Raji (cell line): Measurements from ENCODE around the gene CRHR1.

Source experiments
- POLR2A ChIP-seq: IDR thresholded peaks from 2 replicates; pipeline ENCODE4 v1.6.1; 2011; ENCODE audit warnings: low read depth, low read length, control low read depth; ENCODE audit not compliant: insufficient read depth

The CRHR1 gene

DNA sequence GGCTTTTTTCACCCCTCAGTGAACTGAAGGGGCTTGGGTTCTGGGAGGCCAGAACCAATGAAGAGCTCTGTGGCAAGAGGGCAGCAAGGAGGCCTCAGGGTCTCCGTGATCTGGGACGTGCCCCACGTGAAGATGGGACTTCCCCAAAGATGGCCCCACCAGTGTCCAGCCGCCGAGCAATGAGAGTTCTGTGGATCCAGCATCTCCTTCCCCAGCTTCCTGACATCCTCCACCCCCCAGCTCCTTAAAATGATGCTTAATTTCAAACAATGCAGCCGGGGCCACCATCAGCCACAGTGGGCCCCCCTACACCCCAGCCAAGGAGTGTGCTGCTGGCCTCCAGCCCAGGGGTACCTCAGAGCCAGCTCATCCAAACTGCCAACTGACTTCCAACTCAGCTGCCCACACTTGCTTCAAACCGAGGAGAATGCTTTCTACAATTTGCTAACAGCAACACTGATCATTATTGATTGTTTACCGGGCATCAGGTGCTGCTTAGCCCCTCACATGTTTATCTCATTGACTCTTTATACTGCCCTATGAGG is 54.7 kb downstream of the CRHR1 start:
- no peak for TF ChIP-seq POLR2A

DNA sequence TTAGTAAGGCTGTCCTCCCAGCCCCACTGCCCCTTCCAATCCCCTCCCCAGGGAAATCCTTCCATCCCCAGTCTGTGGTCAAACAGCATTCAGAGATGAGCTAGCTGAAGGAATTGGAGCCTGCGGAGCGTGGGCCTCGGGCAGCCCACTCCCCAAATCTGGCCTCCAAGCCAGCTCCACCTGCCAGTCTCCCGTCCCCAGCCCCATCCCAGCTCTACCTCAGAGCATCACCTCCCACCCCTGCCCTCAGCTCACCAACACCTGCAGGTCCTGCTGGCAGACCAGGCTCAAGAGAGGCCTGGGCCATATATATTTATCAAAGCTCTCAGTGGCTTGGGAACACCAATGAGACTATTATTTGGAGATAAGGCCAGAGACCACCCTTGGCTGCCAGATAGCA is 55.3 kb downstream of the CRHR1 start:
- TF ChIP-seq POLR2A, result no peak

DNA sequence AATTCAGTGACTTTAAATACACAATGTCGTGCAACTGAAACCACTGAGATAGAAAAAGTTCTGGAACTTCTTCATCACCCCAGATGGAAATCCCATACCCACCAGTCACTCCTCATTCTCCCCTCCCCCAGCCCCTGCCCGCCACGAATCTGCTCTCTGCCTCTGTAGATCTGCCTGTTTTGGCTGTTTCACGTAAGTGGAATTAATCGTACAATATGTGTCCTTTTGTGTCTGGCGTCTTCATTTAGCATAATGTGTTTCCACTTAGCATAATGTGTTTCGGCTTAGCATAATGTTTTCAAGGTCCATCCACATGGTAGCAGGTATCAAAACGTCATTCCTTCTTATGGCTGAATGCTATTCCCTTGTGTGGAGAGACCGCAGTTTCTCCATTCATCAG is 57.1 kb downstream of the CRHR1 start:
- no peak for TF ChIP-seq POLR2A

DNA sequence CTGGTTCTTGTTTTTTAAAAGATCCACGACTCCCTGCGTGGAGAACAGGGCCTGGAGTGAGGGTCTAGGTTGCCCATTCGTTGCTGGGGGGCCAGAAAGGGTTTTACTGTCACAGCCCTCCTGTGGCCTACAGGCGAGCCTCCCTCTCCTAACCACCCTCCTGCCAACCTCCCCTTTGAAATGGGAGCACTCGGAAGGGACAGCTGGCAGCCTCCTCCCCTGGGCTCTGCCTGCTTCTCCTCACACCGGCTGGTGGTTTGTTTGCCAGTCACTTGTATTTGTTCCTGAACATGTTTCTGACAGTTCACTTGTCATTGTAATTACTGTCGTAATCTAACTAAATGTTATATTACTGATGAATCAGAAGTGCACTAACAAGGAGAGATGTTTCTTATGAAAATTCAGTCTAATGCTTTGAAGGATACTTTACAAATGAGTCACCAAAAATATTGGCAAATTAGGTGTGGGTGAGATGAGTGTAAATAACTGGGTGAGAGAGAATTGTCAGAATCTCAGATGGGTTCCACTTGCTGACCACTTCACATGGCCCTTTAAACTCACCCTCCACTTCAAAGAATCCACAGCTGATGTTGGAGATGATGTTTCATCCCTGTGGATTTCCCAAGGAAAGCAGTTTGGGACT is 57.9 kb downstream of the CRHR1 start:
- TF ChIP-seq POLR2A, result no peak

DNA sequence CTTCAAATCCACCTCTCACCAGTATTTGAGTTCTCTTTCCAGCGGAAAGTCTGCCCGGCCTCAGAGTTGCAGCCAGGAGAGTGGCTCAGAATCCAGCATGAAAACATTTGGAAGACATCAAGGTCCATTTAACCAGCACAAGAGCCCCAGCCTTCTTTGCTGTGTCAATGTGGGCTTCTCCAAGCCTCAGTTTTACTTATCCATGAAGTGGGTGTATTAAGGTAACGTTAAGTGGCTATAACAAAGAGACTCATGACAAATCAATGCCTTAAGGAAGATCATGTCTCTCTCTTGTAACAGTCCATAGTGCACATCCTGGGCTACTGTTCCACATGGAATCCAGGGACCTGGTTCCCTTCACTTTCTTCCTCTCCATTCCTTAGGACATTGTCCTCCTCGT is 59.6 kb downstream of the CRHR1 start:
- TF ChIP-seq POLR2A, result no peak

DNA sequence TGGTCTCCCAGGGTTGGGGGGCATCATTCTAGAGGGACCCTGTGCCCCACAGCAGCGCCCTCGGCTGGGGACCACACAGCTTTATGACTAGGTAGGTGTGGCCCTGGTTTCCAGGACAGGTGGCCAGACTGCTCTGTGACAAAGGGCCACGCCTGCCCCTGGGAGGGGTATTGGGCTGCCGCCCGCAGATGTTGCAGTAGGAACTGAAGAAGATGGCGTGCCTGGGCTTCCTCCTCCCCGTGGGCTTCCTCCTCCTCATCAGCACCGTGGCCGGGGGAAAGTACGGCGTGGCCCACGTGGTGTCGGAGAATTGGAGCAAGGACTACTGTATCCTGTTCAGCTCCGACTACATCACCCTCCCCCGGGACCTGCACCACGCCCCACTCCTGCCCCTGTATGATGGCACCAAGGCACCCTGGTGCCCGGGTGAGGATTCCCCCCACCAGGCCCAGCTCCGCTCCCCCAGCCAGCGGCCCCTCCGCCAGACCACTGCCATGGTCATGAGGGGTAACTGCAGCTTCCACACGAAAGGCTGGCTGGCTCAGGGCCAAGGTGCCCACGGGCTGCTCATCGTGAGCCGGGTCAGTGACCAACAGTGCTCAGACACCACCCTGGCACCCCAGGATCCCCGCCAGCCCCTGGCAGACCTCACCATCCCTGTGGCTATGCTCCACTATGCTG is 60.7 kb downstream of the CRHR1 start, which contains the start of gene SPPL2C:
SPPL2C (plus strand) TSS at position 187 of the 681 bp plus-strand sequence; CDS start at position 213, 26 bp downstream.
- TF ChIP-seq POLR2A, result no peak

DNA sequence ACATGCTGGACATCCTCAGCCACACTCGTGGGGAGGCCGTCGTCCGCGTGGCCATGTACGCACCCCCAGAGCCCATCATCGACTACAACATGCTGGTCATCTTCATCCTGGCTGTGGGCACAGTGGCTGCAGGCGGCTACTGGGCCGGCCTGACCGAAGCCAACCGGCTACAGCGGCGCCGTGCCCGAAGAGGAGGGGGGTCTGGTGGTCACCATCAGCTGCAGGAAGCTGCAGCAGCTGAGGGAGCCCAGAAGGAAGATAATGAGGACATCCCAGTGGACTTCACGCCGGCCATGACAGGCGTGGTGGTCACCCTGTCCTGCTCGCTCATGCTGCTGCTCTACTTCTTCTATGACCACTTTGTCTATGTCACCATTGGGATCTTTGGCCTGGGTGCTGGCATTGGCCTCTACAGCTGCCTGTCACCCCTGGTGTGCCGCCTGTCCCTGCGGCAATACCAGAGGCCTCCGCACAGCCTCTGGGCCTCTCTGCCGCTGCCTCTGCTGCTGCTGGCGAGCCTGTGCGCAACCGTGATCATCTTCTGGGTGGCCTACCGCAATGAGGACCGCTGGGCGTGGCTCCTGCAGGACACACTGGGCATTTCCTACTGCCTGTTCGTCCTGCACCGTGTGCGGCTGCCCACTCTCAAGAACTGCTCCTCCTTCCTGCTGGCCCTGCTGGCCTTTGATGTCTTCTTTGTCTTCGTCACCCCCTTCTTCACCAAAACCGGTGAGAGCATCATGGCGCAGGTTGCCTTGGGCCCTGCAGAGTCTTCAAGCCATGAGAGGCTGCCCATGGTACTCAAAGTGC is 61.5 kb downstream of the CRHR1 start:
- no peak for TF ChIP-seq POLR2A

DNA sequence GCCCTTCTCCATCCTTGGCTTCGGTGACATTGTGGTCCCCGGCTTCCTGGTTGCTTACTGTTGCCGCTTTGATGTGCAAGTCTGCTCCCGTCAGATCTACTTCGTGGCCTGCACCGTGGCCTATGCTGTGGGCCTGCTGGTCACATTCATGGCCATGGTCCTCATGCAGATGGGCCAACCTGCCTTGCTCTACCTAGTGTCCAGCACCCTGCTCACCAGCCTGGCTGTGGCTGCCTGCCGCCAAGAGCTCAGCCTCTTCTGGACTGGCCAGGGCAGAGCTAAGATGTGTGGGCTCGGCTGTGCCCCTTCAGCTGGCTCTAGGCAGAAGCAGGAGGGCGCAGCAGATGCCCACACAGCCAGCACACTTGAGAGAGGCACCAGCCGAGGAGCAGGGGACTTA is 62.1 kb downstream of the CRHR1 start:
- no peak for TF ChIP-seq POLR2A

DNA sequence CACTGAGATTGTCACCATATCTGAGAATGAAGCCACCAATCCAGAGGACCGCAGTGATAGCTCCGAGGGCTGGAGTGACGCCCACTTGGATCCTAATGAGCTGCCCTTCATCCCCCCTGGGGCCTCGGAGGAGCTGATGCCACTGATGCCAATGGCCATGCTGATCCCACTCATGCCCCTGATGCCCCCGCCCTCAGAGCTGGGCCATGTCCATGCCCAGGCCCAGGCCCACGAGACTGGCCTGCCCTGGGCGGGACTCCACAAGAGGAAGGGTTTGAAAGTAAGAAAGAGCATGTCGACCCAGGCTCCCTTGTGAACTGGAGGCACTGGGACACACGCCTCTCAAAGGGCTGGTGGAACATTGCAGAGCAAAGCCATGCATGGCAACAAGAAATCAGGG is 62.5 kb downstream of the CRHR1 start:
- no peak for TF ChIP-seq POLR2A

DNA sequence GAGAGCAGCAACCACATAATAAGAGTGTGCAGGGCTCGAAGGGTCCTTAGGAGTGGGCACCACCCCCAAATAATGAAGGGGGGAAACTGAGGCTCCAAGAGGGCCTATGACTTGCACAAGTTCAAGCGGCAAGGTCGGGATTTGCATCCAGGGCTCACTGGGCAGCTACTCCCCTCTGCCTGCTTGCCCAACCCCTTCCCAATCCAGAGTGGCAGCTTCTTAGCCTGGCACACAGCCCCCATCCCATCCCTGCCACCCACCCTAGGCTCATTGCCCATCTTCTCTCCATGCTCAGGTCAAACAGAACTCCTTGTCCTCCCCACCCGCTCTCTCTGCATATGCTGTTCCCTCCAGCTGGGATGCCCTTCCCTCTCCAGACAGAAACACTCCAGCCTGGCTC is 63.0 kb downstream of the CRHR1 start:
- no peak for TF ChIP-seq POLR2A

DNA sequence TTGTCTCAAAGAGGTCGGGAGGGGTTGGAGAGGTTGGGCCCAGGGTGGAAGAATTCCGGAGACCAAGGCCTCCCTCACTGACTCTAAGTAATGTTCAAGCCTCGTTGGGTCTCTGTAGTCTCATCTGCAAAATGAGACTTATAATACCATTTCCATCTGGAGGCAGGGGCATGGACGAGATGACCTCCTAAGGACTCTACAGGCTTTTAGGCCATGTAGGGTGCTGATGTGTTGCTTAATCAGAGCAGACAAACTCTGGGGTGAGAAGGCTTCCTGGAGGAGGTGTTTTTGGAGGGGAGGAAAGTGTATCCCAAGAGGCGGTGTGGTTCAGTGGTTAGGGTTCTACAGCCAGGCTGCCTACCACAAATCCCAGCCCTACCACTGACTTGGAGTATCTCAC is 63.6 kb downstream of the CRHR1 start:
- no peak for TF ChIP-seq POLR2A

- no peak for TF ChIP-seq POLR2A
Measured at GRCh38 chr17:45848405-45848804, 64.3 kb downstream of the CRHR1 start.

GRCh38 chr17:45848868-45849535 is 64.9 kb downstream of the CRHR1 start:
- no peak for TF ChIP-seq POLR2A

DNA sequence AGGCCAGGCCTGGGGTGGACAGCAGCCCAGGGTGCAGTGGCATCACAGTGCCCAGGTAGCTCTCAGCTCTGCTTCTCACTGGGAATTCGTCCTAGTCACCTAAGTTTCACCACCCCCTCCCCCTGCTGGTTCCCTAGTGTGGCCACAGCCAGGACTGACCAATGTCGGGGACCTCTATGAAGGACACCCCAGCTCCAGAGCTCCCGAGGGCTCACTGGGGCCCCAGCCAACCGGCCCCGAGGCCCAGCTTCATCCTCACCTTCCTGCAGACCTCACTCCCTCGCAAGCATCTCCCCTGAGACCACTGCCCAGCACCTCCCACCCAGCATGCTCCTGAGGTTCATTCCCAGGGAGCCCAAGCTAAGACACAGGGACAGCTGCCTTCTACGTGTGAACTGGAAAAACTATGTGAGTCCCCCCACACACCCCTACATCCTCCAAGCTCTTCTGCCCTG is 65.4 kb downstream of the CRHR1 start:
- TF ChIP-seq POLR2A, result no peak

GRCh38 chr17:45850011-45850410 is 65.9 kb downstream of the CRHR1 start:
- no peak for TF ChIP-seq POLR2A

GRCh38 chr17:45850468-45850867 is 66.3 kb downstream of the CRHR1 start:
- TF ChIP-seq POLR2A, result no peak

DNA sequence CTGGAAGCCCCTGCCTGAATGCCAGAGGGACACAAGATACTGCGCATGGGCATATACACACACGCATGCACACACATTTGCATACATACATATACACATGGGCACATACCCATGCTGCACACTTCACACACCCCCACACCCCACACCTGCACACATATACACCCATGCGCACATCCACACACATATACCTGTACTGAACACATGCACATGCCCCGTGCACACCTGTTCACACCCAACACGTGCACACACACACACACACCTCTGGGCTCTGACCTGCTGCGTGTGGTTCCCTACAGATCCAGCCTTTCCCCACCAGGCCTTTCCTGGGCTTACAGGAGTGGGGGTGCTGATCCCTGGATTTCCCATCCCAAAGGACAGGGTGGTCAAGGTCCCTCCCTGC is 66.9 kb downstream of the CRHR1 start:
- TF ChIP-seq POLR2A, result no peak
